ENCODE measurements around the gene DCAF4. TPM values are rescaled to one million over a fixed set of nuclear protein-coding genes. Genes with fewer than 3 reads are reported as not detected.
"Not testable (repeated sequence)": the region's sequence is repeated elsewhere in the genome, so short reads cannot be mapped to it uniquely, and the experiment has no call there.

The DCAF4 gene
- polyA plus RNA-seq, 1 donor = 12.3 TPM

- peak; percentile 6 for DNase-seq
These were observed 13.4 kb downstream of the DCAF4 start for GRCh38 chr14:72939630-72940029.

DNA sequence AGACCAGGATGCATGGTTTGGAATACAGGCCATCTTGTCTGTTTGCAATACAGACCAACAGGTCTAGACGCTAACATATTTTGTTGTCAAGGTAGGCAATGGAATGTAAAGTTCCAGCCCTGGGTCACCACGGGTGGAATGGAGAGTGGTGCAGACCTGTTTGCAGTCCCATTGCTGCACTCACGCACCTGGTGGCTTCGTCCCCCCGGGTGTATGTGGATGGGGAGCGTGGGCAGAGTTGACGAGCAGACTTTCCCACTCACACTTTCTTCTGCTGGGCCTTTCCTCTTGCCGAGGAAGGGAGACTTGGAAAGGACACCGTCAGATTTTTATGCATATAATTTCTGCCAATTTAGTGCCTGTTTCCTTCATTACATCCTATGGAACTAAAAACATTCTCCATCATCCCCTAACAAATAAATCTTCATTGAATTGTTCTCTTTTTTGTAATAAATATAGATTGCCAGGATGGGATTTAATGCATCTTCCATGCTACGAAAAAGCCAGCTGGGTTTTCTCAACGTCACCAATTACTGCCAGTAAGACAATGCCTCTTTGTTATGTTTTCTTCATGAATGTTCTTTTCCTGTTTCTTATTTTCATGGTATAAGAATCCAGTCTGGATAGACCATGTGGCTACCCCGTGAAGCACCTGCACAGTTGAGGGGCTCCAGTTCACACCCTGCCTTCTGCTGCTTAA is 15.2 kb downstream of the DCAF4 start:
- DNase-seq = no peak

- no peak for DNase-seq
These were observed 16.7 kb downstream of the DCAF4 start for GRCh38 chr14:72942934-72943333.

DNA sequence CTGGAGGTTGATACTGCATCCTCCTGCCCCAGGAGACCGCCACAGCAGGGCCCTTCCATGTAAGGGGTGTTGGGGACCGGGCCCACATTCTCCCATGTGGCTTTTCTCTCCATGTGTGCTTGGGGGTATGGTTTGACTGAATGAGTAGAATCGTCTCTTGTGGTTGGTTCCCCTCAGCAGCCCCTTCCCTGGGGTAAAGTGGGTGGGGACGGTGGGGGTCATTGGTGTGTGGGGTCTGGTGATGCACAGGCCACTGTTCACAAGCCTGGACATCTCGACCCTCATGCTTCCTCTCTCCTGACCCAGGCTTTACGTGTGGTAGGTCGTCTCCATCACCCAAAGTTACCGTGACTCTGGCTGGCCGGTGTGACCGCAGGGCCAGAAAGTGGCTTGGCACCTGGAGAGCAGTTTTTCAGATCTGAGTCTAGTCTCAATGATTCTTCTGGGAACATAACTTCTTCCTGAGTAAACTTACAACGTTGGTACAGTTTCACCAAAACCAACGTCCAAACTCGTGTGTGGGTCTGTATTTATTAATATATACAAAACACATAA is 17.7 kb downstream of the DCAF4 start:
- DNase-seq = no peak

DNA sequence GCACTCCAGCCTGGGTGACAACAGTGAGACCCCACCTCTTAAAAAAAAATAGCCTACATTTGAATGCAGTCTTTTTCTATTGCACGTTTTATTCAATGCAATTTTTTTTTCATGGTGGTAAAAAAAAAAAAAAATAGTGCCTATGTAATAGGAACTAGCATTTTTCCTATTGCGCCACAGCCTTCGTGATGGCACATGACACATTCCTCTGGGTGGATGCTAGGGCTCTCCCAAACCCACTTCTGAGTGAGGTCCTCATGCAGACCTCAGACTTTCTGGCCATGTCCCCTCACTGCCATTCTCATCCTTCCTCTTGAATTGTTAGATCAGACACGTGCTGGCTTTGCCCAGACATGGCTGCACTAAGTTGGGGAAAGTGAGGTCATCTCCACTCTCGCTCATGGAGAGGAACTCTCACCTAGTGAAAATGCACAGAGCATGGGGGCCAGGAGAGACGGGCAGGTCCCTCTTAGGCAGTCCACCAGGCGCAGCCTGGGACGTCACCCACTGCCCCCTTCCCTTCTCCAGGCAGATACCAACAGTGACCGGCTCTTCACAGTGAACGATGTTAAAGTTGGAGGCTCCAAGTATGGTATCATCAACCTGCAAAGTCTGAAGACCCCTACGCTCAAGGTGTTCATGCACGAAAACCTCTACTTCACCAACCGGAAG is 19.2 kb downstream of the DCAF4 start:
- DNase-seq = no peak

DNA sequence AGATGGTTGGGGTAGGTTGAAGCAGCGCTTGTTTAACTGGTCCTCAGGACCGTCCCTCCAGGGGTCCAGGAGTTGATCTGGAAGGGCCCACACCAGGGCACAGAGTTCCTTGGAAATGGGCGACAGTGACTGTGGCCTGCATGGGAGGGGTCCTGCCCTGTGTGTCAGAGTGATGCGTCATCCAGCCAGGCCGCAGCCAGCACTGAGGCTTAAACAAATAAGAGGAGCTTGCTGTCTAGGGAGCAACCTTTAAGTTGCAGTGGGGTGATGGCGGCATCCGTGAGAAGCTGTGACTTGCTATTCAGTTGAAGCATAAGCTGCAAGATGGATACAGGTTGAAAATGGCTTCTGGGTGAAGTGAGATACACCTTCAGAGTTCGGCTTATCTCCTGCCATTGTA is 20.2 kb downstream of the DCAF4 start:
- no peak for DNase-seq

GRCh38 chr14:72947366-72948160 is 21.3 kb downstream of the DCAF4 start:
- no peak for DNase-seq

DNA sequence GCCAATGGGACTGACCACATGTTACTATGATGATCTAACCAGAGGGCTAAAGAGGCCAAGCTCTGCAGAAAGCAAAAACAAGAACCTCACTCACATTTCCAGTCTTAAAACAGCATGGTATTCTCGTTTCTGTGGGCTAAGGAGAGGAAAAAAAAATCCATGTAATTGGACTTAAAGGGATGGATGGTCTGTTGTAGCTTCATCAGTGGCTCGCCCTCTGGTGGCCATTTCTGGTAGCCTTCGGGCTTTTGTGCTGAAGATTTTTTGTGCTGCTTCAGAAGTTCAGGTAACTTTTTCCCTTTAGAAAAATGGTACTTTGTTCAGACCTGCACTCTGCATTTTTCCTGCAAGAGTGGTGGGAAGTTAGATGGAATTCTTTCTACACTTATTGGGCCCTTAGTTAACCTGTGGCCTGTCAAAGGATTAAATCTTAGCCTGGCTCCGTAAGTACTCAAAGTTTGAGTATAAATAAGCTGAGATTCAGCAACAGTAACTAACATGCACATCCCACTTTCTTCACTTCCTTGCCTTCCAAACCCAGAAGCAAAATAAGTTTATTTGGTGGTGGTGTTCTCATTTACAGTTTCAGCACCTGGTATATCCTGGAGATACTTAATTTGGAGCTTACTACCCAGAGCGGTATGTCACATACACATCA is 22.3 kb downstream of the DCAF4 start:
- DNase-seq = peak; percentile 45

DNA sequence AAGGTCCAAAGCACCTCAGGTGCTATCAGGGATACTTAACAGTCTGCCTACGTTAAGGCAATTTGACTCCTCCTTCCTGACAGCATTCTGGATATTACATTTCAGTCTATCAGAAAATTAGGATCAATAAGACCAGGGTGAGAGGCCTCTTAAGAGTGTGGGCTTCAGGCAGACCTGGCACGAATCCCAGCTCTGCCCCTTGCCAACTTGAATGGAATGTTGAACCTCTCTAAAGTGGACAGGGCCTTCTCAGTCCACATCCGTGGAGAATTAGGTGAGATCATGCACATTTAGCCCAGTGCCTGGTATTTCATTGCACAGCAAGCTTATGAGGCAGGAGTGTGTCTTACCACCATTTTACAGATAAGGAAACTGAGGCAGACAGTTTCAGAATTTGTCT is 25.9 kb downstream of the DCAF4 start:
- DNase-seq = no peak

GRCh38 chr14:72956741-72957140 is 30.5 kb downstream of the DCAF4 start:
- DNase-seq = not testable (repeated sequence)

GRCh38 chr14:72957213-72957612 is 30.9 kb downstream of the DCAF4 start:
- DNase-seq = no peak

DNA sequence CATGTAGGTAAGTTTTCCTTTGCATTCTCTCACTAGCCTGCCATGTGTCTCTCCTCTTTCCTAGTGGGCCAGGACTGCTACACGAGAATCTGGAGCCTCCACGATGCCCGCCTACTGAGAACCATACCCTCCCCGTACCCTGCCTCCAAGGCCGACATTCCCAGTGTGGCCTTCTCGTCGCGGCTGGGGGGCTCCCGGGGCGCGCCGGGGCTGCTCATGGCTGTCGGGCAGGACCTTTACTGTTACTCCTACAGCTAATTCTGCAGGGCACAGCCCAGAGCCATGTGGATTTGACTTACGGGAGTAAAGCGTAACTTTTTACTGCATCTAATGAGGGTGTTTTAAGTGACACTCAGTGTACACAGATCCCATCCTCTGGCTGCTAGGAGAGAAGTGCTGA is 32.3 kb downstream of the DCAF4 start:
- DNase-seq = no peak

- DNase-seq = not testable (repeated sequence)
These were observed 34.8 kb downstream of the DCAF4 start for GRCh38 chr14:72961016-72961415.

GRCh38 chr14:72961579-72962335 is 35.5 kb downstream of the DCAF4 start:
- no peak for DNase-seq

DNA sequence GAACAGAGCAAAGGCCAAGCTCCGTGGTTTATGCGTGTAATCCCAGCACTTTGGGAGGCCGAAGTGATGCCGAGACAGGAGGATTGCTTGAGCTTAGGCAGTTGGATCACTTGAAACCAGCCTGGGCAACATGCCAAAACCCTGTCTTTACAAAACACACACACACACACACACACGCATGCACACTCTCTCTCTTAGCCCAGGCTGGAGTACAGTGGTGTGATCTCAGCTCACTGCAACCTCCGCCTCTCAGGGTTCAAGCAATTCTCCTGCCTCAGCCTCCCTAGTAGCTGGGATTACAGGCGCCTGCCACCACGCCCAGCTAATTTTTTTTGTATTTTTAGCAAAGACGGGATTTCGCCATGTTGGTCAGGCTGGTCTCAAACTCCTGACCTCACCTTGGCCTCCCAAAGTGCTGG is 36.1 kb downstream of the DCAF4 start:
- DNase-seq = not testable (repeated sequence)

- no peak for DNase-seq
These were observed 36.6 kb downstream of the DCAF4 start for GRCh38 chr14:72962829-72963312.

GRCh38 chr14:72965249-72965648 is 39.0 kb downstream of the DCAF4 start:
- no peak for DNase-seq

GRCh38 chr14:72966038-72966437 is 39.8 kb downstream of the DCAF4 start:
- DNase-seq = no peak

- DNase-seq = no peak
These were observed 42.1 kb downstream of the DCAF4 start for GRCh38 chr14:72968316-72968715.

DNA sequence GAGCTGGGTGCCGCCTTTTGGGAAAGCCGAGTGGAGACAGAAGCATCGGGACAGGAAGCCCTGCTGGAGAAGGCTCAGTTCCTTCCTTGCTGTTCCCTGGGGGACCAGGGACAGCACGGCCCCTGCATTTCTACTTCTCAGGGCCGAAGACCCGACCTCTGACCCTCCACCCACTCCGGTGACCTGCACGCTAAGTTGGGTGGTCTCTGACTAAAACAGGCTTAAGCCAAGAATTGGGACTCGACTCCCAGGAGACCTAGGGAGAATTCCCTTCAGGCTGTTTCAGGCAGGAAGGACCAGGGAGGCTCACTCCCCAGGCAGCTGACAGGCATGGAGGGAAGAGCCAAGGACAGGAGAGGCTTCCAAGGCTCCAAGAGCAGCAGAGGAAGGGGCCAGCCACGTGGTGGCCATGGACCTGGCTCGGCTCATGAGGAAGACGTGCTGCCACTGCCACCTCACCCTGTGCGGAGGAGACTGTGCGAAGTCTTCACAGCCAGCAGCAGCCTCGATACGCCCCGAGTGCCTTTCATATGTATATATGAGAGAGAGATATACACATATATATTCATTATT is 43.9 kb downstream of the DCAF4 start:
- no peak for DNase-seq

GRCh38 chr14:72970824-72971434 is 44.7 kb downstream of the DCAF4 start:
- DNase-seq = no peak
